COR-L47 (cell line): Measurements from ENCODE around the gene EWSR1.

ENCODE experiments used
- DNase-seq: peaks from one replicate; lab custom pipeline; 2025; lab: John Stamatoyannopoulos, UW

The EWSR1 gene

DNA sequence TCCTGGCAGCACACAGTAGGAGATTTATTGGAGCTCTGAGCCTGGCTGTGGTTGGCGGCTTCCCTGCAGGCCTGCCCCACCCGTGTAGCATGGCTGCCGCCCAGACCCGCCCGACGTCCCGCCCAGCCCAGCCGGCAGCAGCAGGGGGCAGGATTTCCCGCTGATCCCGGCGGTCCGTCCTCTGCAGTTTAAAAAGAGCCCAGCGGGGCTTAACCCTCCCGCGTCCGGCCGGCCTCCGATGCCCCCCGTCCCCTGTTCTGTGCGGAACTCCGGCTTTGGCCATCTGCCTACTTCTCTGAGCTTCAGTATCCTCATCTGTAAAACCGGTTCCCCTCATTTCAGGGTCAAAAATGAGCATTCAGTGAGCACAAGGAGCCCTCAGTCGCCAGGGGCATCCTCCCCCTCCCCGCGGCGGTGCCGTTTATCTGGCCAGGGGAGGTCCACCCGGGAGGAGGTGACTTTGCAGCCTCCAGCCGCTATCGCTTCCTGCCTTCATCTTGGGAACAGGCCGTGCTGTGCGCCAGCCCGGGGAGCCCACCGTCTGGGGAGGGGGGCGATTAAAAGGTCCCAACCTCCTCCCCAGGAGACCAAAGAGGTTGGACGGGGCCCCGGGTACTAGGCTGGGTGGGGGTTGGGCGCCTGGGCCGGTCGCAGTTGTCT is 38.2 kb downstream of the EWSR1 start, which contains the start of gene GAS2L1:
GAS2L1 (plus strand) TSS at position 476 of the 660 bp plus-strand sequence. CDS start 1,456 bp downstream, outside the sequence.
- peak; percentile 68 for DNase-seq

DNA sequence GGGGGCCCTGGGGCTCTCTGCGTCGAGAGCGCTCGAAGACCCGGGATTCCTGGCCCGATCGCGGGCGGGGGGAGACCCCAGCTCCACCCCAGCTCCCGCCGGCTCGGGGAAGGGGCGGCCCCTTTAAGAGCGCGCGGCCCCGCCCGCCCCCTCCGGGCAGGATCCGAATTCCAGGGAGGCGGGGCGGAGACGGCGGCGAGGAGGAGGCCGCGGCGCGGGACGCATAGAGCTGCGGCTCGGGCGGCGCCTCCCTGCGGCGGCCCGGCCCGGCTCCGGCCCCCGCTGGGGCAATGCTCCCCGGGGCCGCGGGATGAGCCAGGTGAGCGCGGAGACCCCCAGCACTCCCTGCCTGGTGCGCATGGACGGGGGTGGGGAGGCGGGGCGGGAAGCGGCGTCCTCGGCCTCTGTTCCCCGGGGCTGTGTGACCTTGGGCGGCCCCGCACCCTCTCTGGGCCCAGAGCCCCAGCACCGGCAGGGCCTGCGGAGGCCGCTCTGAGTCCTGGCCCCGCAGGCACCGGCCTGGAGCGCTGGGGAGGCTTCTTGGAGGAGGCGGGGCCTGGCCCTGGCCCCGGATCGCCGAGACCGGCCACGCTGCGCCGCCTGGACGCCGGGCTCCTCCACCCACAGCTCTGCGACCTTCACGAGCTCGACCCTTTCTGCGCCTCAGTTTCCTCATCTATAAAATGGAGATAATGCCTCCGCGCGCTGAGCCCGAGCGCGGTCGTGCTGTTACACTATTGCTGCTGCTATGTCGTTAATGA is 38.9 kb downstream of the EWSR1 start:
- DNase-seq = peak; percentile 52

DNA sequence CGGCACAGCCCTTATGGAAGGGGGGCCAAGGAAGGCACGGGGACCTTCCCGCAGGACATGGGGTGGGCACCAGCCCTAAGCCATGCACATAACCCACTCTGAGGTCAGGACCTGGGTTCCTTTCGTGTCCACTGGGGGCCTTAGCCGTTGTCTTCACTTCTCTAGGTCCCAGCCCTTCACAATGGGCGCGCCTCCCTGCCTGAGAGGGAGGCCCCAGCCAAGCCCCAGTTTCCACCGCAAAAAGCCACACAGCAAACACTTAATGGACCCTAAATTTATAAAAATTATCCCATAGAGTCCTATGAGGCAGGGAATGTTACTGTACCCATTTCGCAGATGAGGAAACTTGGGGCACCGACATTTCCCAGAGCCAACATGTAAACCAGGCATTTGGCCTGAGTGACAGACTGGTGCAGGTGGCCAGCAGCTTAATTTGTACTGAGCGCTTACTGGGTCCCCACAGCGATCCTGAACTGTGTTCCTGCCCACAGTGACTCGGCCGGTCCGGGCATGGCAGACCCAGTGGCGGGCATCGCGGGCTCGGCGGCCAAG is 39.6 kb downstream of the EWSR1 start:
- DNase-seq = no peak

DNA sequence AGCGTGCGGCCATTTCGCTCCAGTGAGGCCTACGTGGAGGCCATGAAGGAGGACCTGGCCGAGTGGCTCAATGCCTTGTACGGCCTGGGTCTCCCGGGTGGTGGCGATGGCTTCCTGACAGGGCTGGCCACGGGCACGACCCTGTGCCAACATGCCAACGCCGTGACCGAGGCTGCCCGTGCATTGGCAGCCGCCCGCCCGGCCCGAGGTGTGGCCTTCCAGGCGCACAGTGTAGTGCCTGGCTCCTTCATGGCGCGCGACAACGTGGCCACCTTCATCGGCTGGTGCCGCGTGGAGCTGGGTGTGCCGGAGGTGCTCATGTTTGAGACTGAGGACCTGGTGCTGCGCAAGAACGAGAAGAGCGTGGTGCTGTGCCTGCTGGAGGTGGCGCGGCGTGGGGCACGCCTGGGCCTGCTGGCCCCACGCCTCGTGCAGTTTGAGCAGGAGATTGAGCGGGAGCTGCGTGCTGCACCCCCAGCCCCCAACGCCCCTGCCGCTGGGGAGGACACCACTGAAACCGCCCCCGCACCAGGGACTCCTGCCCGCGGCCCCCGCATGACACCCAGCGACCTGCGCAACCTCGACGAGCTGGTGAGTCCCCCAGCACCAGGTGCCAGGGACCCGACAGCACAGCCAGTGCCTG is 40.2 kb downstream of the EWSR1 start:
- no peak for DNase-seq

DNA sequence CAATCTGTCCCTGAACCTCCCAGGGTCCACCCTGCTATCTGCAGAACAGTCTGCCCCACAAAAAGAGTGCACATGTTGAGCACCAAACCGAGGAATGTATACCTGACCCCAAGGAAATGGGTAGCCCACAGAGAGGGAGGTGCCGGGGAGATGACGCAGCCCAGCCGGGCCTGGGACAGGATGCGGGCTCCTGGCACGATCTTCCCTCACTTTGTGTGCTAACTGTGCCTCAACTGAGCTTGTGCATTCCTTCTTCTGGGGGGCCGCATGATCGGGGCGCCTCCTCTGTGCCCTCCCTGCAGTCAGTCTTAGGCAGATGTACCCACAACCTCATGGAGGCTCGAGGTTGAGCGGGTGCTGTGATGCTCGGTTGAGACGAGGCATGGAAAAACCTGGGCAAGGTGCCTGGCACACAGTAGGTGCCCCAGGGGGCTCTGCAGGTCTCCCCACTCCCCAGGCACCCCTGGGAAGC is 40.8 kb downstream of the EWSR1 start:
- no peak for DNase-seq

DNA sequence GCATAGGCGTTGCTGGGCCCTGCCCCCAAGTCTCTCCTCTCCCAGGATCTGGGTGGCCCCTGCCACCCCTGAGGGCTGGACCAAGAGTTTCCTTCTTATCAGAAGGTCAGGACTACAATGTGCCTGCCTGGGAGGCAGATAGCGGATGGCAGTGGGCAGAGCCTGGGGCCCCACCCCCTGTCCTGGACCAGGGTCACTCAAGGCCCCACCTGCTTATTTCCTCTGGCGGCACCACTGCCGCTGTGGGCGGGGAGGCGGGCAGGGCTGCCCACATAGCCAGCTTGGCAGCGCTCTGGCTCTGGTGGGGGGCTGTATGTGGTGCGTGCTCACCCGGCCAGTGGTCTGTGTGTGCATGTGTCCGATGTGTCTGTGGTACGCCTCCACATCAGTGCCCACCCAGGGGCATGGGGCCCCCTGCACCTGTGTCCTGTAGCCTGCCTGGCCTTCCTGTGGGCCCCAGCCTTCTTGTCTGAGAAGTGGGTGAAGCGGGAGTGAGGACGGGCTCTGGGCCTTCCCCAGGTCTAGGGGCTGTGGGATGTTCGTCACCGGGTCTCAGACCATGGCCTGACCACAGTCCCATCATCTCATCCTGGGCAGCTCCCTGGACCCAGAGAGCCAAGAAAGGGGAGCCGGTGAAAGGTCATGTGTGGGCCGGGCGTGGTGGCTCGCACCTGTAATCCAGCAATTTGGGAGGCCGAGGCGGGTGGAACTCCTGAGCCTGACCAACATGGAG is 41.4 kb downstream of the EWSR1 start:
- DNase-seq = no peak

DNA sequence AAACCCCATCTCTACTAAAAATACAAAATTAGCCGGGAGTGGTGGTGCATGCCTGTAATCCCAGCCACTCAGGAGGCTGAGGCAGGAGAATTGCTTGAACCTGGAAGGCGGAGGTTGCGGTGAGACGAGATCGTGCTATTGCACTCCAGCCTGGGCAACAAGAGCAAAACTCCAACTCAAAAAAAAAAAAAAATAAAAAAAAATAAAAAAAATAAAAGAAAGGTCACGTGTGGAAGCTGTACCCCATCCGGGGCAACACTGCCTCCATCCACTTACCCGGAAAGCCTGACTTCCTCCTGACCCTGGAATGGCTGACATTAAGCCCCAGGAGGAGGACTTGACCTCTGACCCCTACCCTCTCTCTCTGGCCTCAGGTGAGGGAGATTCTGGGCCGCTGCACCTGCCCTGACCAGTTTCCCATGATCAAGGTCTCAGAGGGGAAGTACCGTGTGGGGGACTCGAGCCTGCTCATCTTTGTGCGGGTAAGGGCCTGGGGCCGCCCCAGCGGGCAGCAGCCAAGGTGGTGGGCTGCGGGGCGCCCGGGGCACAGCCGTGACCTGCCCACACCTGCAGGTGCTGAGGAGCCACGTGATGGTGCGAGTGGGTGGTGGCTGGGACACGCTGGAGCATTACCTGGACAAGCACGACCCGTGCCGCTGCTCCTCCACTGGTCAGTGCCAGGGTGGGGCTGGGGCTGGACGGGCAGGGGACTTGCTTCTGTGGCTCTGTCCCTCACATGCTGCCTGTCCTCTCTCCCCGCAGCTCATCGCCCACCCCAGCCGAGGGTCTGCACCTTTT is 42.2 kb downstream of the EWSR1 start:
- DNase-seq = no peak

DNA sequence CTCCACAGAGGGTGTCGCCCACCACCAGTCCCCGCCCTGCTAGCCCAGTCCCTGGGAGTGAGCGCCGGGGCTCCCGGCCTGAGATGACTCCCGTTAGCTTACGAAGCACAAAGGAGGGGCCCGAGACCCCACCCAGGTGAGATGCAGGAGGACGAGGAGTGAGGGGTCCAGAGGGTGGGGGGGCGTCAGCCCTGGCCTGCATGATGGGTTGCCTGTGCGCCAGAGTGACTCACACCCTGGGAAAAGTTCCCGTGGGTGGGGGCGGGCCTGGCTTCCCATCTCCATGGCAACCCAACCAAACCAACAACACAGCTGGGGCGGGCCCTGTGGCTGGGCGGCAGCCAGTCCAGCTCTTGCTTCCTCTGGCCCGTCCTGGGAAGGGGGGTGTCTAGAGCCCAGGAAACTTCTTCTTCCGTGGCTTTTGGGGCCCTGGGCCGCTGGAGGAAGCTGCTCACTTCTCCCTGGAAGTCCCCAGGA is 42.8 kb downstream of the EWSR1 start:
- peak; percentile 88 for DNase-seq

DNA sequence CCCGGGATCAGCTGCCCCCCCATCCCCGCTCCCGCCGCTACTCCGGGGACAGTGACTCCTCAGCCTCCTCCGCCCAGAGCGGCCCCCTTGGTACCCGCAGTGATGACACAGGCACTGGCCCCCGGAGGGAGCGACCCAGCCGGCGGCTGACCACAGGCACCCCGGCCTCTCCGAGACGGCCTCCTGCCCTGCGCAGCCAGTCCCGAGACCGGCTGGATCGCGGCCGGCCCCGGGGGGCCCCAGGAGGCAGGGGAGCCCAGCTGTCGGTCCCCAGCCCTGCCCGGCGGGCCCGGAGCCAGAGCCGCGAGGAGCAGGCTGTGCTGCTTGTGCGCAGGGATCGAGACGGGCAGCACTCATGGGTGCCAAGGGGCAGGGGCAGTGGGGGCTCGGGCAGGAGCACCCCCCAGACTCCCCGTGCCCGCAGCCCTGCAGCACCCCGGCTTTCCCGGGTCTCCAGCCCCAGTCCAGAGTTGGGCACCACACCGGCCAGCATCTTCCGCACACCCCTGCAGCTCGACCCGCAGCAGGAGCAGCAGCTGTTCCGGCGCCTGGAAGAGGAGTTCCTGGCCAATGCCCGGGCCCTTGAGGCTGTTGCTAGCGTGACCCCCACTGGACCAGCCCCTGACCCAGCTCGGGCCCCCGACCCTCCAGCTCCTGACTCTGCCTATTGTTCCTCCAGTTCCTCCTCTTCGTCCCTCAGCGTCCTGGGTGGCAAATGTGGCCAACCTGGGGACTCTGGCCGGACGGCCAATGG is 43.6 kb downstream of the EWSR1 start:
- no peak for DNase-seq

DNA sequence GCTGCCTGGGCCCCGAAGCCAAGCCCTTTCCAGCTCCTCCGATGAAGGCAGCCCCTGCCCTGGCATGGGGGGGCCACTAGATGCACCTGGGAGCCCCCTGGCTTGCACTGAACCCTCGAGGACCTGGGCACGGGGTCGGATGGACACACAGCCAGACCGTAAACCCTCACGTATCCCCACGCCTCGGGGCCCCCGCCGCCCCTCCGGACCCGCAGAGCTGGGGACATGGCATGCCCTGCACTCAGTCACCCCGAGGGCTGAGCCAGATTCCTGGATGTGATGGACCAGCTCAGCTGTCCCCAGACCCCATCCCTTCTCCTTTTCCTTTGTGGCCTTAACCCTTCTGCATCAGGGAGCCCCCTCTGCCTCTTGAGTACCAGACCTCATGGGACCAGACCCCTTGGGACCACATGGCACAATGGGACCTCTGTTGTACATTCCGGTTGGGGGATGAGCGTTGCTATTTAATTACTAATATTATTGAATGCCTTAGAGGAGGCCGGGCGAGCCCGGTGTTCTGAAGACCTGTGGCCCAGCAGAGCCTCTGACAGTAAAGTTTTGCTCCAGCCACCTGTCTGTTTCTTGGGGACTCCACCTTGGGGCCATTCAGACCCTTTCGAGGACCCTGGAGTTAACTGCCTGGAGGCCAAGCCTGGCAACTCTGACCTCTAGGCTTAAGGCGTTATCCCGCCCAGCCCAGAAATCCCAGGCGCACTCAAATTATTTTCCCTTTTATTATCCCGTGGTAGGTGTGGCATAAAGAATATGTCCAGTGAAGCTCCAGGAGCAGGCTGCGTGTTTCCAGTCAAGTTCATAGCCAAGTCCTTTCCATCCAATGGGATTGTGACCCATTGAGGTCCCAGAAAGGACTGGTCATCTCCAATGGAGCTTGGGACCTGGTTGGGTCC is 44.4 kb downstream of the EWSR1 start:
- DNase-seq = no peak

DNA sequence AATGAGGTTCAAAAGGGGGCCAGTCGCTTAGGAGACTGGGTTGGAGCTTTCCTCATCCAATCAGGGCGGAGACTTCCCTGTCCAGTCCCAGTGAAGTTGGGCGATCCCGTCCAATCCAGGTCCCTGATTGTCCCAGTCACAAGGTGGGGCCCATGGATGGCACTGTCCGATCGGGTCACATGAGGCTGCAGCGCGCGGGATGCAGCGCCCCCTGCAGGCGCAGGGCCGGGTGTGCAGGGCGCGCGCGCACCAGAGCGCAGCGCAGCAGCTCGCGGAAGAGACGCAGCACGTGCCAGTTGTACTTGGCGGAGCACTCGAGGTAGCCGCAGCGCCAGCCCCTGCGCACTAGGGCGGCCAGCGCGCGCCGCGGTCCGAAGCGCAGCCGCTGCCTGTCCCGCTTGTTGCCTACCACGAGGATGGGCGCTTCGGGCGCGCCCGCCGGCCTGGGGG is 45.1 kb downstream of the EWSR1 start:
- no peak for DNase-seq

DNA sequence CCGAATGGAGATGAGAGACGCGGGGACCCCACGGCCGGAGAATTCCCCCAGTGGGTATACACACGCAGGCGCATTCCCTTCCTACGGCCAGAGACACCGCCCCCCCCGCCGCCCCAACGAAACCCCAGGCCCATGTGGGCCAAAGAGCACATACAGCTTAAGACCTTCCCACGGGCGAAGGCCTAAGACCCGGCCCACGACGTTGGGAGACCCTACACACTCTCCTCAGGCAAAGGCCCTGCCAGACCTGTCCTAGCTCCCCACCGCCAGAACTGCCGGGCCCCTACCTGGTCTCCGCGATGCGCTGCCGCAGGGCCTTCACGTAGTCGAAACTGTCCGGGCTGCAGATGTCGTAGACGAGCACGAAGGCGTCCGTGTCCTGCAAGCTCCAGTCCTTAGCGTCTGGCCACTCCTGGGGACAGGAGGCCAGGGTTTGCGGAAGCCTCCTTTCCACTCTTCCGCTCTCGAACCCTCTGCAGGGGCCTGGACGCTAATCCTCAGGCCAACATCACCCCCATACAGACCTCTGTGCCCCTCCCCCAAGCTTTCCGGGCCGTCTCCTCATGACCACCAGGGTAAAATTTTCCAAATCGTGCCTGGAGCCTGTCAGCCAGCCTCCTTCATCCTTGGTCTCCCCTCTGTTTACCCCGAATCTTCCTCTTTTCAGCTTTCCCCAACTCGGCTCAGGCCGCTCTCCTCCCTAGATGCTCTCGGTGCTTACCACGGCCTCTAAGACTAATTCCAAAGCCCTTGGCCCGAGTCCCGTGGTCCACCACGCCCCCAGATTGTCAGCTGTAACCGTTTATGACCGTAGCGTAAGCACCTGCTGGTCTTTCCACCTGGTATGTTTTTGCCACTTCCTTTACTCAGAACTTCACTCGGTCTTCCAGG is 45.8 kb downstream of the EWSR1 start:
- no peak for DNase-seq

DNA sequence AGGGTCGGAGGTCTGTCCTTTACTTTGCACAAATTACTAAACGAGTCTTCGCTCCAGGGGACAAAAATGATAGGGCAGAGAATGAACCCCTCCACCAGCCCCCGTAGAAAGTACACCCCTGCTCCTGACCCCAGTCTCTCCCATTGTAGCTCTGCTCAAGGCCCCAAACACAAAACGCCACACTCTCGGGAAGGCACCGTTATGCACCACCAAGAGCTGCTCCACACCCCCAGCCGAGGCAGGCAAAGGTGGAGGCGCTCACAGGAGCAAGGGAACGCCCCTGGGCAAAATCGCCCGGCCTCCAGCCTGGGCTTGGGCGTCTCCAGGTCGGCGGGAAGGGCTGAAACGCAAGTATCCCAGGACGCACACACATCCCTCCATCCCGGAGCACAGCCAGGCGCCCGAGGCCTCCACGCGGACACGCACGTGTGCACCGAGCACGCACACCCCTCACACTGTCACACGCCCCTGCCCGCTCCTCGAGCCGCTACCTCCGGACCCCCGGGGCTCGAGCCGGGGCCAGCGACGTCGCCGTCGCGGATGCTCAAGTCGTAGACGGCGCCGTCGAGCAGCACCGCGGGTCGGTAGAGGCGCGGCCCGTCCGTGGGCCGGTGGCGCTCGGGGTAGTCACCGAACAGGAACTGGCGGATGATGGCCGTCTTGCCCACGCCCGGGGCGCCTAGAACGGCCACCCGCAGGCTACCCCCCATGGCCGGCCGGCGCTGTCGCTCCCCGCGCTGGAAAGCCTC is 46.6 kb downstream of the EWSR1 start:
- DNase-seq = no peak

DNA sequence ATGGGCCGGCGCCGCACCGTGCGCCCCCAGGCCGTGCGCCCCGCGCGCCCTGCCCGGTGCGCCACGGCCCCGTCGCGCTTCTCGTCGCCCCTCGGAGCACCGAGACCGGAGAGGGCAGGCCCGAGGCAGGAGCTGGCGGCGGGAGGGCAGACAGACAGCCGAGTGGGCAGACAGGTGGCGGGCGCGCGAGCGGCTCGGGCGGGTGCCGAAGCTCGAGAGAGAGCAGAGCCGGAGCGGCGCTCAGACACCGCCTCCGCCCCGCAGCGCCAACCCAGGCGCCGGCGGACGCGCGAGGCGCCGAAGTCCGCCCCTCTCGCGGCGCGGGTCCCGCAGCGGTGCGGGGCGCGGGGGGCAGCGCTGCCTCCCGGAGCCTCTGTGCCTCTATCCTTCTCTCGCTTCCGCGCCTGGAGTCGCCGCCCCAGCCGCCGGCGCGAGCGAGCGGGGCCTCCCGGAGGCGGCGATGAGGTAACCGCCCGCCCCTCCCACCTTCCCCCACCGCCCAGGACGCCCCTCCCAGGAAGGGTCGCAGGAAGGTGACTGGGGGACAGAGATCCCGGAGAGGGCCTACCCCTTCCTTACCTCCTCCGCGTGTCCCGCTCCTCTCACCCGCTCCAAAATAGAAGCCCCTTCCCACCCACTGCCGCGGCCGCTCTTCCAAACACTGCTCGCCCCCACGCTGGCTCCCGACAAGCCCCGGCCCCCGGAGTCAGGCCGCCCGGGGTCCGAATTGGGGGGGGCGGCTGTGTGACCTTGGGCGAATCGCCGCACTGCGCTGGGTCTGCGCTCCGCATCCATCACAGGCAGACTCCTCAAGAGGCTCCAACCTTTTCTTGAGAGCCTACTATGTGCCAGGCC is 47.4 kb downstream of the EWSR1 start, which contains the start of gene RASL10A:
RASL10A (minus strand) TSS at position 412 of the 855 bp plus-strand sequence. CDS start 451 bp downstream, outside the sequence.
- no peak for DNase-seq

DNA sequence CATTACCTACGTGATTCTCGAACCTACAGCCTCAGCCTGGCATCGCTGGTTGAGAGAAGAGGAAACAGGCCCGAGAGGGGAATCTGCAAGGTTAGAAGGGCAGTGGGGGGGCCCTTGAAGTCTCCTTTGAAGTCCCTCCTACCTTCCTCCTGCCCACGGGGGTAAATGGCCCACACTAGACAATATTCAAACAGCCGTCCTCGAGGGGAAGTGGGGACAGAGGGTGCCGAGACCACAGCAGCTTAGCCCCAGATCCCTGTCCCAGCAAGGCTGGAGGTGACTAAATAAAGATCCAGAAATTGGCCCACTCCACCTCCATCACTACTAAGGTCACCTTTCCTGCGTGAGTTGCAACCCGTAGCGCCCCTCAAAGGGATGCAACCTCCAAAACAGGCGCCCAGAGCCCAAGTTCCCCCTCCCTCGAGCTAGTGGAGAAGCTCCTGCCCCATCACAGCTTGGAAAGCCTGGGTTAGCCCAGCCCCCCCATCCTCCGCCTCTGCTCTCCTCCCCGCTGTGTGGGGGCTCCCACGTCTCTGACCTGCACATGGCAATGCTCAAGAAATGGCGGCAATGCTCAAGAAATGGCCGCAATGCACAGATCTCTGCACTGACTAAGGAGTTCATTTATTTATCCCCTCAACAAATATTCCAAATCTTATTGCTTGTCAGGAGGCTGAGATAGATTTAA is 48.2 kb downstream of the EWSR1 start:
- DNase-seq = no peak
